K562 (cell line): Measurements from ENCODE around the gene PALLD. TPM values are rescaled to one million over a fixed set of nuclear protein-coding genes. Genes with fewer than 3 reads are reported as not detected.

Source experiments
- AFF4 ChIP-seq: sonication (generic); formaldehyde crosslinking; IDR thresholded peaks from 2 replicates; pipeline ENCODE4 v1.8.0; 2023; ENCODE audit warnings: mild to moderate bottlenecking, missing genetic modification reagents
- ARHGAP35 ChIP-seq: fragments of 450-650 bp; IDR thresholded peaks from 2 replicates; pipeline ENCODE4 v1.6.1; 2018; ENCODE audit not compliant: partially characterized antibody
- CBFA2T3 ChIP-seq: fragments of 450-650 bp; IDR thresholded peaks from 2 replicates; pipeline ENCODE4 v1.6.1; 2017
- CC2D1A ChIP-seq: fragments of 450-650 bp; IDR thresholded peaks from 2 replicates; pipeline ENCODE4 v1.6.1; 2017; ENCODE audit warnings: mild to moderate bottlenecking
- CEBPZ ChIP-seq: fragments of 150-350 bp; IDR thresholded peaks from 2 replicates; pipeline ENCODE4 v1.6.1; 2014; ENCODE audit warnings: low read depth, mild to moderate bottlenecking, low read length, borderline replicate concordance
- COPS2 ChIP-seq: fragments of 450-650 bp; conservative IDR thresholded peaks from 2 replicates; pipeline ENCODE4 v1.6.1; 2016; ENCODE audit warnings: mild to moderate bottlenecking, moderate library complexity
- DIDO1 ChIP-seq: fragments of 450-650 bp; IDR thresholded peaks from 2 replicates; pipeline ENCODE4 v1.6.1; 2016; ENCODE audit warnings: low read depth, missing biosample characterization, missing genetic modification characterization
- EZH2 ChIP-seq: IDR thresholded peaks from 2 replicates; pipeline ENCODE4 v1.6.1; 2012; ENCODE audit warnings: low read depth, mild to moderate bottlenecking, inconsistent platforms, low read length, borderline replicate concordance
- GTF3C2 ChIP-seq: IDR thresholded peaks from 3 replicates; pipeline ENCODE4 v1.6.1; 2011; ENCODE audit warnings: borderline replicate concordance, mild to moderate bottlenecking, moderate library complexity; ENCODE audit not compliant: insufficient read length; ENCODE audit errors: extremely low read depth
- ILF3 ChIP-seq: fragments of 450-650 bp; IDR thresholded peaks from 2 replicates; pipeline ENCODE4 v1.6.1; 2018; ENCODE audit warnings: antibody characterized with exemption, mild to moderate bottlenecking, moderate library complexity, borderline replicate concordance
- JUND ChIP-seq, 2 experiments: IDR thresholded peaks; 2 replicates in 1 of 2; 3 replicates in 1 of 2; pipeline ENCODE4 v1.6.1; 2011; ENCODE audit warnings: borderline replicate concordance in 2 of 2, low read depth in 2 of 2, low read length in 2 of 2, improper control_type of control experiment in 1 of 2, missing biosample characterization in 1 of 2, missing genetic modification characterization in 1 of 2, missing genetic modification reagents in 1 of 2
- MCM2 ChIP-seq: fragments of 450-650 bp; IDR thresholded peaks from 2 replicates; pipeline ENCODE4 v1.6.1; 2017; ENCODE audit warnings: low read depth, mild to moderate bottlenecking
- SMAD3 ChIP-seq: fragments of 450-650 bp; formaldehyde crosslinking; conservative IDR thresholded peaks from 2 replicates; pipeline ENCODE4 v1.4.0; 2020; ENCODE audit warnings: mild to moderate bottlenecking
- SOX6 ChIP-seq: fragments of 450-650 bp; IDR thresholded peaks from 2 replicates; pipeline ENCODE4 v1.6.1; 2014; ENCODE audit warnings: mild to moderate bottlenecking
- STAT5A ChIP-seq: IDR thresholded peaks from 2 replicates; pipeline ENCODE4 v1.6.1; 2012; ENCODE audit warnings: low read length, inconsistent platforms, borderline replicate concordance
- ZNF133 ChIP-seq: fragments of 250-450 bp; sonication (Bioruptor Pico); IDR thresholded peaks from 2 replicates; pipeline ENCODE4 v1.4.0; 2020; ENCODE audit warnings: mild to moderate bottlenecking
- ZNF217 ChIP-seq: sonication (generic); formaldehyde crosslinking; IDR thresholded peaks from 2 replicates; pipeline ENCODE4 v1.8.0; 2022; ENCODE audit warnings: mild to moderate bottlenecking, missing genetic modification reagents
- polyA plus RNA-seq, 8 experiments: library from polyadenylated mRNA; depleted of rRNA in 4 of 8; stranded (reverse) in 5 of 8; unstranded in 3 of 8; fragments of >200 nt; fragmentation: Nextera tagmentation in 2 of 8; fragmentation: Illumina TruSeq in 1 of 8; extraction: Ambion mirVana in 2 of 8; extraction: Trizol in 1 of 8; gene quantifications; 2 replicates each; pipeline versions ENCODE4 v1.2.1 to v1.2.3, GENCODE V29; 2011 to 2014; ENCODE audit warnings: inconsistent platforms in 1 of 8, missing spikeins in 1 of 8
- total RNA-seq, 7 experiments: library from RNA; depleted of rRNA in 6 of 7; stranded (reverse); fragments of >200 nt in 6 of 7; fragmentation: Illumina TruSeq in 2 of 7; extraction: Trizol in 2 of 7; gene quantifications; 2 replicates each; pipeline versions ENCODE4 v1.2.1 to v1.2.3, GENCODE V29; 2011 to 2021; ENCODE audit warnings: low replicate concordance in 1 of 7

The PALLD gene
- total and polyA plus RNA-seq, 9 of the 15 experiments (the other 6 are each of a cell fraction or from before 2014, with no cell fraction given) = 0.01 to 0.35 (median 0.06) TPM; not detected in 3

DNA sequence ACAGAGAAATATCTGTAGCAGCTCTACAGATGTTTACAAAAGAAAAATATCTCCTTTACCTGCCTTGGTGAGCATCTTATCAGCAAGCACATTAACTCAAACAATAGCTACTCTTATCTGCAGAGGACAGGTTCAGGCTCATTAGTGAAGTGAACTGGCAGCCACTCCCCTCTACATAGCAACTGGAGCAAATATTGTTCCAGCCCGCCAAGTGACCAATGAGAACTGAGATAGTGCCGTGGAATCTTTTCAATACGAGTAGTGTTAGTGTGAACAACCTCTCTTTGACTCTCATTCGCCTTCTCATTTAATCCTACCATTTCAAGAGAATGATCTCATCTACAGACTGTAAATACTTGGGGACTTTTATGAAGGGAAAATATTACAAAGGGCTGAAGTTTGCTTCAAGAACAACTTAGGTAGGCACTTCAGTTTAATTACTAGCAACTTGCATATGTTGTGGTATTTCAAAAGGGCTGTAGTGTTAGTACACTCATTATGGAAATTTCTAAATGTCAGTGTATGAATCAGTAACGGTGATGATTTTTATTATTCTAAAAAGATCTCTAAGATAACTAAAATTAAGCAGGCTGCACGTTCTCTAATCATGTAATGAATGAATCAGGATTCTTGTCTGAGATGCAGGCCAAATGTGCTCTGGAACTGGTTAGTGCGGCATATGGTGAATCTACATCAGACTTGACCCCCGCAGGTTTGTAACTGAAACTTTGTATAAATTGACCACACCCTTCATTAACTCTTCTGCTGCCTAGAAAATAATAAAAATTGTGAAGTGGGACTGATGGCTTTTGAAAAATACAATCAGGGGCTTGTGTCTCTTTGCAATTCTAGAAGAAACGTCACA lies 72.4 kb downstream of the PALLD start (continued):
- TF ChIP-seq AFF4 (CRISPR knock-in tag) (no peak), ZNF133 (CRISPR knock-in tag) (no peak), EZH2 (no peak), ILF3 (no peak), SMAD3 (no peak), STAT5A (peak; percentile 27; the same call in 1 of the 2 replicates), CC2D1A (no peak), ARHGAP35 (no peak), COPS2 (no peak), CBFA2T3 (peak; percentile 81), JUND (IDR thresholded peaks at IDR 0.05; ENCODE audit: borderline replicate concordance, low read depth, low read length) (no peak), JUND (tag; IDR thresholded peaks at IDR 0.05; ENCODE audit: borderline replicate concordance, low read depth, low read length) (no peak), SOX6 (peak; percentile 97), MCM2 (no peak), CEBPZ (no peak), ZNF217 (no peak), GTF3C2 (no peak), DIDO1 (no peak)
